CD4-positive, alpha-beta T cell treated with Interleukin-1 beta for 1 hour (primary cell): ENCODE data around the gene NOMO2.
"Not testable (repeated sequence)": the region's sequence is repeated elsewhere in the genome, so short reads cannot be mapped to it uniquely, and the experiment has no call there.

Source experiments
- DNase-seq, 2 donors: peaks; one replicate each; pipeline ENCODE4 v3.0.0-alpha.2; 2020 to 2022

Gene NOMO2, protein sequence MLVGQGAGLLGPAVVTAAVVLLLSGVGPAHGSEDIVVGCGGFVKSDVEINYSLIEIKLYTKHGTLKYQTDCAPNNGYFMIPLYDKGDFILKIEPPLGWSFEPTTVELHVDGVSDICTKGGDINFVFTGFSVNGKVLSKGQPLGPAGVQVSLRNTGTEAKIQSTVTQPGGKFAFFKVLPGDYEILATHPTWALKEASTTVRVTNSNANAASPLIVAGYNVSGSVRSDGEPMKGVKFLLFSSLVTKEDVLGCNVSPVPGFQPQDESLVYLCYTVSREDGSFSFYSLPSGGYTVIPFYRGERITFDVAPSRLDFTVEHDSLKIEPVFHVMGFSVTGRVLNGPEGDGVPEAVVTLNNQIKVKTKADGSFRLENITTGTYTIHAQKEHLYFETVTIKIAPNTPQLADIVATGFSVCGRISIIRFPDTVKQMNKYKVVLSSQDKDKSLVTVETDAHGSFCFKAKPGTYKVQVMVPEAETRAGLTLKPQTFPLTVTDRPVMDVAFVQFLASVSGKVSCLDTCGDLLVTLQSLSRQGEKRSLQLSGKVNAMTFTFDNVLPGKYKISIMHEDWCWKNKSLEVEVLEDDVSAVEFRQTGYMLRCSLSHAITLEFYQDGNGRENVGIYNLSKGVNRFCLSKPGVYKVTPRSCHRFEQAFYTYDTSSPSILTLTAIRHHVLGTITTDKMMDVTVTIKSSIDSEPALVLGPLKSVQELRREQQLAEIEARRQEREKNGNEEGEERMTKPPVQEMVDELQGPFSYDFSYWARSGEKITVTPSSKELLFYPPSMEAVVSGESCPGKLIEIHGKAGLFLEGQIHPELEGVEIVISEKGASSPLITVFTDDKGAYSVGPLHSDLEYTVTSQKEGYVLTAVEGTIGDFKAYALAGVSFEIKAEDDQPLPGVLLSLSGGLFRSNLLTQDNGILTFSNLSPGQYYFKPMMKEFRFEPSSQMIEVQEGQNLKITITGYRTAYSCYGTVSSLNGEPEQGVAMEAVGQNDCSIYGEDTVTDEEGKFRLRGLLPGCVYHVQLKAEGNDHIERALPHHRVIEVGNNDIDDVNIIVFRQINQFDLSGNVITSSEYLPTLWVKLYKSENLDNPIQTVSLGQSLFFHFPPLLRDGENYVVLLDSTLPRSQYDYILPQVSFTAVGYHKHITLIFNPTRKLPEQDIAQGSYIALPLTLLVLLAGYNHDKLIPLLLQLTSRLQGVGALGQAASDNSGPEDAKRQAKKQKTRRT

DNA sequence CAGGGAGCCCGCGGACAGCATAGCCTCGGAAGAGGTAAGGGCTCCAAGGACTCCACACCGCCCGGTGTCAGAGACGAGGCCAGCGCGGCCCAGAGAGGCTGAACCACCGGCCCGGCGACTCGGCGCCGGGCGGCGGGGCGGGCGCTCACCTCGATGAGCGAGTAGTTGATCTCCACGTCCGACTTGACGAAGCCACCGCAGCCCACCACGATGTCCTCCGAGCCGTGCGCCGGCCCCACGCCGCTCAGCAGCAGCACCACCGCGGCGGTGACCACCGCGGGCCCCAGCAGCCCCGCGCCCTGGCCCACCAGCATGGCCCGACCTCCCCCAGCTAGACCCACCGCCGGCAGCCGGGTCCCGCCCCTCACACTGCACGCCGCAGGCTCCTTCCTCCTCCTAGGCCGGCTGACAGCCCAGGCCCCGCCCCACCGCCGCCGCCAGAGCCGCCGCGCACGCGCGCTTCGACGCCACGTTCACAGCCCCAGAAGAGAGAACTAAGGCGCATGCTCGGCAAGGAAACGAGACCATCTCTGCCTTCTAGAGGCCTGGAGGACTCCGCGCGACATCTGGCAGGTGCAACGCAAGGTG is at the start of gene NOMO2:
Gene NOMO2 (minus strand): TSS at position 371 of the 588 bp plus-strand sequence. CDS start 57 bp downstream, at position 314.
- peak; percentile 96 to 97 for DNase-seq

DNA sequence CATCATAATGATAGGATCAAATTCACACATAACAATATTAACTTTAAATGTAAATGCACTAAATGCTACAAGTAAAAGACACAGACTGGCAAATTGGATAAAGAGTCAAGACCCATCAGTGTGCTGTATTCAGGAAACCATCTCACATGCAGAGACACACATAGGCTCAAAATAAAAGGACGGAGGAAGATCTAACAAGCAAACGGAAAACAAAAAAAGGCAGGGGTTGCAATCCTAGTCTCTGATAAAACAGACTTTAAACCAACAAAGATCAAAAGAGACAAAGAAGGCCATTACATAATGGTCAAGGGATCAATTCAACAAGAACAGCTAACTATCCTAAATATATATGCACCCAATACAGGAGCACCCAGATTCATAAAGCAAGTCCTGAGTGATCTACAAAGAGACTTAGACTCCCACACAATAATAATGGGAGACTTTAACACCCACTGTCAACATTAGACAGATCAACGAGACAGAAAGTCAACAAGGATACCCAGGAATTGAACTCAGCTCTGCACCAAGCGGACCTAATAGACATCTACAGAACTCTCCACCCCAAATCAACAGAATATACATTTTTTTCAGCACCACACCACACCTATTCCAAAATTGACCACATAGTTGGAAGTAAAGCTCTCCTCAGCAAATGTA is 48.4 kb upstream of the NOMO2 start:
- not testable (repeated sequence) for DNase-seq

DNA sequence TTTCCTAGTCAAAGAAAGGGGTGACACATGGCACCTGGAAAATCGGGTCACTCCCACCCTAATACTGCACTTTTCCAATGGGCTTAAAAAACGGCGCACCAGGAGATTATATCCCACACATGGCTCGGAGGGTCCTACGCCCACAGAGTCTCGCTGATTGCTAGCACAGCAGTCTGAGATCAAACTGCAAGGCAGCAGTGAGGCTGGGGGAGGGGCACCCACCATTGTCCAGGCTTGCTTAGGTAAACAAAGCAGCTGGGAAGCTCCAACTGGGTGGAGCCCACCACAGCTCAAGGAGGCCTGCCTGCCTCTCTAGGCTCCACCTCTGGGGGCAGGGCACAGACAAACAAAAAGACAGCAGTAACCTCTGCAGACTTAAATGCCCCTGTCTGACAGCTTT is 46.4 kb upstream of the NOMO2 start:
- DNase-seq: not testable (repeated sequence)

DNA sequence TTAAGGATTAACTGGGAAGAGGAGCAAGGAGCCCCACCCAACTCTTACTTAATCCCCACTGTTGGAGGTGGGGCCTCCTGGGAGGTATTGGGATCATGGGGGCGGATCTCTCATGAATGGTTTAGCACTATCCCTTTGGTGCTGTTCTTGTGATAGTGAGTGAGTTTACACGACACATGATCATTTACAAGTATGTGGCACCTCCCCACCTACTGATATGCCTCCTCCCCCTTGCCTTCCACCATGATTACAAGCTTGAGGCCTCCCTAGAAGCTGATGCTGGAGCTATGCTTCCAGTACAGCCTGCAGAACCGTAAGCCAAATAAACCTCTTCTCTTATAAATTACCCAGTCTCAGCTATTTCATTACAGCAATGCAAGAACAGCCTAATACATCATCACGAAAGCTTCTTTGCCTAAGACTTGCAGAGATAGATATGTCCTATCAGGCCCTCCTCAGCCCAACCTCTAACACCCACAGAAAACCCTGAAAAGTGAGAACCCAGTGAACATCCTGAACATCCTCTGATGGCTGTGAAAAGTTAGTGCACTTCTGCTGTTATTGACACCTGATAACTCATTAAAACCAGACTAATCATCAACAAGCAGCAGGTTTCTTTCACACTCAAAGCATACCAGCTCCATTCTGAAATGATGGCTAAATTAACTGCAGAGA is 41.8 kb upstream of the NOMO2 start:
- not testable (repeated sequence) for DNase-seq

DNA sequence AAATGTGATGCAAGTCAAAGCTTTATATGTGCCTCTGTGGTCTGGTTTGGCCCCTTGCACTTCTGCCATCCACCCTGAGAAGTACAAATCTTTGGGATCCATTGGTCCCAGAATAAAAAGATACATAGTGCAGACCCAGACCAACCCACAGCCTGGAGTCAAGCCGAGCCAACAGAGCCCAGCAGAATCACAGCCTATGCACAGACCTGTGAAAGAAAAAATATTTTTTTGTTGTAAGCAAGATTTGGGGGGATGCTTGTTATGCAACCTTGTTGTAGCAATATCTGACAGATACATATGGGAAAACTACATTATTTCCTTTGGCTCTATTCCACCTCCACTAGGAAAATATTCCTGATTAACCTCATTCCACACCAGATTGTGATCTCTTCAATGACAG is 36.7 kb upstream of the NOMO2 start:
- not testable (repeated sequence) for DNase-seq

DNA sequence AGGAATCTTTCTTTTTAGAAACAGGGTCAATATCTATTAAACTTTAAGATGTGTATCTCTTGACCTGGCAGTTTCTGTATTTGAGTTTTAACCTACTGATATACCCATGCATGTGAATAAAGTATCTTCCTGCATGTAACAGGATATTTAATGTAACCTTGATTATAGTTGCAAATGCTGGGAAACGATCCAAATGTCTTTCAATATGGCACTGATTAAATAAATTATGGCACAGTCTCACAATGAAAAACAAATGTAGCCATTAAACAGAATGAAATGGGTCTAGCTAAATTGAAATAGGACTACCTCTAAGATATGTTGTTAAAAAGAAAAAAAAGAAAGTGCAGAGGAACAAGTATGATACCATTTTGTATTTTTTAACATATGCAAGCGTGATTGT is 35.8 kb upstream of the NOMO2 start:
- DNase-seq: not testable (repeated sequence)

DNA sequence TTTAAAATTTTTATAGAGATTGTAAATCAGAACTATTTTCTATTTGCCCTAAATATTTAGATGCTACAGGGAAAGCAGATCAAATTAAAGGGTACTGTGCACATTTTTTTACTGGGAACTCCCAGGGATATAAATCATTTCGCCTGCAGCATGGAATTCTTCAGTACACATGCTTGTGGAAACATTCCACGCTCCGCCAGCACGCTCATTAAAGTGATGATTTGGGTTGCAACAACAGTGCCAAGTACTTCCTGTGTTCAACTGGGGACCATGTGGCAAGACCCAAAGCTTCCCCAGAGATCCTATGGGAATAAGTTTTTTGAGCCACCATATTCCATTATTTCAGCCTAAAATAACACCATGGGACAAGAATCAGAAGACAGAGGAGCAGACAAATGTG is 35.4 kb upstream of the NOMO2 start:
- not testable (repeated sequence) for DNase-seq

DNA sequence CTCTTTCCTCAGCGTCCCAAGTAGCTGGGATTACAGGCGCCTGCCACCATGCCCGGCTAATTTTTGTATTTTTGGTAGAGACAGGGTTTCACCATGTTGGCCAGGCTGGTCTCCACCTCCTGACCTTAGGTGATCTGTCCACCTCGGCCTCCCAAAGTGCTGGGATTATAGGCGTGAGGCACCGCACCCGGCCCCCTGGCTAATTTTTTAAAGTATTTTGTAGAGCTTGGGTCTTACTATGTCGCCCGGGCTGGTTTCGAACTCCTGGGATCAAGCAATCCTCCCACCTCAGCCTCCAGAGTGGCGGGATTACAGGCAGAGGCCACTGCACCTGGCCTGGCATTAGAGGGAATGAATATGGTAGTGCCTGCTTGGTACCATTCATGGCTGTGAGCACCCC is 33.9 kb upstream of the NOMO2 start:
- not testable (repeated sequence) for DNase-seq

DNA sequence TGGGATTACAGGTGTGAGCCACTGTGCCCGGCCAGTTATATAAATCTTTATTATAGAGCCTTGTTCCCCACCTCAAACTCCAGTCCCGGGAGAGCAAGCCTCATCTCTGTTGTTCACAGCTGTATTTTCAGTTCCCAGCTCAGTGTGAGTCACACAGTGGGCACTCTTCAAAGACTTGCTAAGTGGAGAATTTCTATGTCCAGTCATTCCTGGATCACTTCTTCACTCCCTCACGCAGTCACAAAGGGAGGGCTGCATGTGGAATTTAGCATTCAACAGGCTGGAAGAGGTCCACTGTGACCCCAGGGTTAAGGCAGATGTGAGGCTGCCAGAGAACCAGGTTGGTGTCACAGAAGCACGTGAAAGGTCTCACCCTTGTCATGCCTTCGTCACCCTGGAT is 33.0 kb upstream of the NOMO2 start:
- DNase-seq: not testable (repeated sequence)

DNA sequence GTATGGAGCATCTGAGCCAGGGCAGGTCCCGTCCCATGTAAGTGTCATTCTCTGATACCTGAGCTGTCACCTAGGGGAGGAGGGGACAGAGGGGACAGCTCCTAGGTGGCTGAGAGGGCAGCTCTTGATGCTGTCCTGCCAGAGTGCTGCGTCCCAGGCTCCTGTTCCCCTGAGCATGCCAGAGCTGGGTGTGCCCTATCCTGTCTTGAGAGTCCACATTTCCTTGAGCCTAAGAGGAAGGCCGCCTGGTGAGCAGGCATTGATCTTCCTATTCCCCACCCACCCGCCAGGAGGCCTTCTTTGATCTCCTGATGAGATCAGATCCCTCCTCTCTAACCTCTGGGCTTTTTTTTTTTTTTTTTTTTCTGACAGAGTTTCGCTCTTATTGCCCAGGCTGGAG is 32.0 kb upstream of the NOMO2 start:
- DNase-seq: not testable (repeated sequence)

DNA sequence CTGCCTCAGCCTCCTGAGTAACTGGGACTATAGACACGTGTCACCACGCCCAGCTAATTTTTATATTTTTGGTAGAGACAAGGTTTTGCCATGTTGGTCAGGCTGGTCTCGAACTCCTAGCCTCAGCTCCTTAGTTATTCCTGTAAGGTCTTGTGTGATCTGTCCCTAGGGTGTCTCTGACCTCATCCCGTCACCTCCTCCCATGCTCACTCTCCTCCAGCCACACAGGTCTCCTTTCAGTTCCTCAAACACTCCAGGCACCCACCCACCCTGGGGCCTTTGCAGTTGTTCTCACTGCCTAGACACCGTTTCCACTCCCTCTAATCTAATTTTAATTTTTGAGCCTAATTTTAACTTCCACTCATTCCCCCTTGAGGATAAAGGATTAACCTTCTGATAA is 31.1 kb upstream of the NOMO2 start:
- not testable (repeated sequence) for DNase-seq

DNA sequence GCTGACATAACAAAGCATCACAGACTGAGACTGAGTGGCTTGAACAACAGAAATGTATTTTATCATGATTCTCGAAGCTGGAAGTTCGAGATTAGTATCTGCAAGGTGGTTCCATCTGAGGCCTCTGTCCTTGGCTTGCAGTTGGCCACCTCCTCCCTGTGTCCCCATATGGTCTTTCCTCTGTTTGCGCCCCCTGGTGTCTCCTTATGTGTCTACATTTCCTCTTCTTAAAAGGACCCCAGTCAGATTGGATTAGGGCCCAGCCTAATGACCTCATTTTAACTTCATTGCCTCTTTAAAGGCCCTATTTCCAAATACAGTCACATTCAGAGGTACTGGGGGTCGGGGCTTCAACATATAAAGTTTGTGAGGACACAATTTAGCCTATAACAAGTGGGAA is 30.0 kb upstream of the NOMO2 start:
- peak; percentile 15 to 23 for DNase-seq

DNA sequence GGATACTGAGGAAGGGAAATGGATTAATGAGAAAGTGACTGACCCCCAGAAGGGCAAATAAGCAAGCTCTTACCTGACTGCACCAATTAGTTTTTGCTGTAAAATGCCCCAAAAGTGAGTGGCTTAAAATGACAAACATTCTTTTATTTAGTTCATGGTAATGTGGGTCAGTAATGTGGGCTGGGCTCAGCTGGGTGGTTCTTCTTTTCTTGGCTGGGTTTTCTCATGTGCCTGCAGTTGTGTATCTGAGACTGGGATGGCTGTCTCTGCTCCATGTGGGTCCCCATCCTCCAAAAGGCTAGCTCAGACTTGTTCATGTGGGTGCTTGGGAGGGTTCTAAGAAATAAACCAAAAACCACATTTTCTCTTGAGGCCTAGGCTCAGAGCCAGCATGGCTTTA is 29.5 kb upstream of the NOMO2 start:
- not testable (repeated sequence) for DNase-seq

DNA sequence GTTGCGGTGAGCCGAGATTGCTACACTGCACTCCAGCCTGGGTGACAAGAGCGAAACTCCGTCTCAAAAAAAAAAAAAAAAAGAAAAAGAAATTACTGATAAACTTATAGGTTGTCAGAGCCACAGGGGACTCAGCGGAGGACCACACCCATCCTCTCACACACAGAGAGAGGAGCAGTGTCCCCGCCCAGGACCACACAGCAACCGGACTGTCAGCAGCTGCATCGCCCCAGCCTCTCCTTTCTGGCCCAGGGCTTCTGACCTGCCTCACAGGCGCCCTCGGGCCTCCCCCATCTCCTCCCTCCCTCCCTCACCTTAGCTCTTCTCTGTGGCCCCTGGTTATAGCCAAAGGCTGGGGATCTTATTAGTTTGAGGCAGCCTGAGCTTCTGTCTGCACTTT is 27.9 kb upstream of the NOMO2 start:
- DNase-seq: not testable (repeated sequence)

DNA sequence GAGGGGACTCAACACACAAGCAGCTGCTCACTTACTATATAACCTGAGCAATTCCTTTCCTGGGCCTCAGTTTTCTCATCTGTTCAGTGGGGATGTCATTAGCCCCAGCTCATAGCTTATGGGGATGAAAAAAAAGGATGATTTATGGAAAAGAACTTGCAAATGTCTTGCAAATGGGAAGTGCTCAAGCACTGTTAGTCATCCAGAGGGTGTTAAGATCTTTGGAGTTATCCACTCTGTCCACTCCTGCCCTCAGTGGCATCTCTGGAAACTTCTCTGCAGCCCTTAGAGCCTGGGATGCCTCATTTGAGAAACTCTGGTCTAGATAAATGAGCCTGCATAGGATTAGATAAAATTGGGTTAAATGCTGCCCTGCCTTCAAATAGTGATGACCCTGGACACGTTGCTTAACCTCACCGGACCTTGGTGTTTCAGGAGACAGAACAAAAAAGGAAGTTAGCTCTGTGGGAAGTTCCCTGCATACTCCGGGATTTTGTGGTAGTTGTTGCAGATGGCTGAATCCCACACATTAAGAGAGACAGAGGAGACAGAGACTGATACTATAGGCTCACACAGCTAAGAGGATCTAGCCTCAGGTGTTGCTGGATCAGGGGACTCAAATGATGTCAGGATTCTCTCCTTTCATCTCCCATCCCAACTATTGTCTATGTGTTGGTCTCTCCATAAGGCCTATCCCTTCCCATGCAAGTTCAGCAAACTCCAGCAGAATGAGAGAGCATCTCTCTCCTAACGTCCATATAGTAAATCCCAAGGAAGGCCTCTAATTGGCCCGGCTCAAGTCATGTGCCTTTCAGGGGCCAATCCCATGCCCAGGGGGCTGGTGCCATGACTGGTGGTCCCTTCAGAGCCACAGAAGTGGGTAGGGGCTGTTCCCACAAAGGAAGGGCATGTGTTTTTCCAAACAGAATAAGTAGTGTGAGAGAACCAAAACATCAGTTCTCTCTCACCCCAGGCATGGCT is 25.0 kb upstream of the NOMO2 start:
- DNase-seq: not testable (repeated sequence)

DNA sequence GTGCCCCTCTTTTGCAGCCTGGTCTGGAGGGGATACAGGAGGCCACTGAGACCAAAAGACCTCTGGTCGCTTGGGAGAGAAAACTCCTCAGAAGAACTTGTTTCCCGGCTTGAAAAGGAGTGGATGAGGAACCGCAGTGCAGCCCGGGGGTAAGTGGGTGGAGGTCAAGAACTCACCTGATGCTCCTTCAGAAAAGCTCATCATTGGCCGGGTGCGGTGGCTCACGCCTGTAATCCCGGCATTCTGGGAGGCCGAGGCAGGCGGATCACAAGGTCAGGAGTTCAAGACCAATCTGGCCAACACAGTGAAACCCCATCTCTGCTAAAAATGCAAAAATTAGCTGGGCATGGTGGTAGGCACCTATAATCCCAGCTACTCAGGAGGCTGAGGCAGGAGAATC is 23.9 kb upstream of the NOMO2 start:
- DNase-seq: not testable (repeated sequence)

DNA sequence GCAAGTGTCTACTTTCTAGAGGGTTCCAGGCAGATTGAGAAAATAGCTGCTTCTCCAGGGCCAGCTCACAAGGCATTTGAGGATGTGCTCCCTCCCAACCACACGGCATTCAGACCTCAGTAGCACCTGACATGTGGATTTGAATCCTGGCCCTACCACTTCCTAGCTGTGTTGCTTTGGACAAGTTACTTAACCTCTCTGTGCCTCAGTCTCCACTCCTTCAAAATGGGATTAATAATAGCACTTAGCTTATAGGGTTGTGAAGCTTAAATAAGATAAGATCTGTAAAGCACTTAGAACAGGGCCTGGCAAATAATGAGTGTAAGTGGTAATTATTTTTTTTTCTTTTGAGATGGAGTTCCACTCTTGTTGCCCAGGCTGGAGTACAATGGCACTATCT is 21.0 kb upstream of the NOMO2 start:
- DNase-seq: no peak

DNA sequence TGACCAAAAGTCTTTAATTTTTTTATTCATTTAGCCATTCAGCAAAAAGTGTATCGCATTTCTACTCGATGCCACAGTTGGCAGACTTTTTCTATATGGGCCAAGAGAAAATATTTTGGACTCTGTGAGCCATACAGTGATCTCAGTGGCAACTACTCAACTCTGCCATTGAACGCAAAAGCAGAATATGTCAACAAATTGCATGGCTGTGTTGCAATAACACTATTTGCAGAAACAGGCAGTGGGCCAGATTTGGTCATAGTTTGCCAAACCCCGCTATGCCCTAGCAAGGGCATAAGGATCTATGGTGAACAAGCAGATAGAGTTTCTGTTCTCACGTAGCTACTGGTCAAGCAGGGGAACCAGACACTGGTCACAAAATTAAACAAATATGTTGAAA is 18.5 kb upstream of the NOMO2 start:
- not testable (repeated sequence) for DNase-seq

DNA sequence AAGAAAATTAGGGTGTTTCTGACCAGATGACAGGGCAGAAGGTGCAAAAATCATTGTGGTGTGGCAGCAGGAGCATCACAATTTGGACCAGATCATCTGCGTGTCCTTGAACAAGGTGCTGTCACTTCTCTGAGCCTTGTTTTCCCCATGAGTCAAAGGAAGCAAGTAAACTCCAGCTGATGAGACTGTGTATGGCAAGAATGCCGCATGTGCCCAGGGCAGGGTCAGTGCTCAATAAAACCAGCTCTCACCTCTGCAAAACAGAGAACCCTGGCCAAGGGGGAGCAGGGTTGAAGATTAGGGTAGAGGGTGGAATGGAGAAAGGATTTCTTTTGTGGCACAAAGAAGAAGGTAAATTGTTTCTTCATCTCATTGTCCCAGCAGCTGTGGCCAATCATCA is 17.4 kb upstream of the NOMO2 start:
- not testable (repeated sequence) for DNase-seq

DNA sequence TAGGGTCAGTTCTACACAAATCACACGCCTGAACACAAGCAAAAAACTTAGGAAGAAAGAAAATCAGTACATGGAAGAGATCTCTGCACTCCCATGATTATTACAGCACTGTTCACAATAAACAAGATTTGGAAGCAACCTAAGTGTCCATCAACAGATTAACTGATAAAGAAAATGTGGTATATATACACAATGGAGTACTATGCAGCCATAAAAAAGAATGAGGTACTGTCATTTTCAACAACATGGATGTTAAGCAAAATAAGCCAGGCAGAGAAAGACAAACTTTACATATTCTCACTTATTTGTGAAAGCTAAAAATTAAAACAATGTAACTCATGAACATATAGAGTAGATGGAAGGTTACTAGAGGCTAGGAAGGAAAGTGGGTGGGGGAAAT is 16.0 kb upstream of the NOMO2 start:
- not testable (repeated sequence) for DNase-seq
